Stimulated activated CD8-positive, alpha-beta memory T cell treated with anti-CD3 and anti-CD28 coated beads, Interleukin-12 subunit alpha, Interleukin-12 subunit beta, amount 100 ng/mL, for 4 hours (primary cell): Measurements from ENCODE around the gene TMEM53.

Experiments
- DNase-seq: peaks from one replicate; pipeline ENCODE4 v3.0.0-alpha.2; 2020; ENCODE audit warnings: low read depth

Gene TMEM53

DNA sequence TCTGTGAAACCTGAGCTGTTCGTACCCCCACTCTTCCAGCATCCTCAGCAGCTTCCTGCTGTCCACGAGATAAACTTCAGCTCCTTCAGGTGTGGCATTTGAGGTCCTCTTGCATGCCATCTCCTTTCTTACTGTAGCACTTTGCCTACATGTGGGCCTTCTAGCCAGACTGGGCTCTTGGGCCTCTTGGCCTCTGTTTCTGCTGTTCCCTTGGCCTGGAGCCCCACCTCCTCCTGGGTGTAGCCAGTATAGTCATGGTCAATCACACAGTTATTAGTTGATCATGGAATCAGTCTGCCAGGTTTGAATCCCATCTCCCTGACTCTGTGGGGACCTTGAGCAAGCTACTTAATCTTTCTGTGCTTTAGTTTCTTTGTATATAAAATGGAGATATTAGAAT is 26.4 kb downstream of the TMEM53 start:
- no peak for DNase-seq

DNA sequence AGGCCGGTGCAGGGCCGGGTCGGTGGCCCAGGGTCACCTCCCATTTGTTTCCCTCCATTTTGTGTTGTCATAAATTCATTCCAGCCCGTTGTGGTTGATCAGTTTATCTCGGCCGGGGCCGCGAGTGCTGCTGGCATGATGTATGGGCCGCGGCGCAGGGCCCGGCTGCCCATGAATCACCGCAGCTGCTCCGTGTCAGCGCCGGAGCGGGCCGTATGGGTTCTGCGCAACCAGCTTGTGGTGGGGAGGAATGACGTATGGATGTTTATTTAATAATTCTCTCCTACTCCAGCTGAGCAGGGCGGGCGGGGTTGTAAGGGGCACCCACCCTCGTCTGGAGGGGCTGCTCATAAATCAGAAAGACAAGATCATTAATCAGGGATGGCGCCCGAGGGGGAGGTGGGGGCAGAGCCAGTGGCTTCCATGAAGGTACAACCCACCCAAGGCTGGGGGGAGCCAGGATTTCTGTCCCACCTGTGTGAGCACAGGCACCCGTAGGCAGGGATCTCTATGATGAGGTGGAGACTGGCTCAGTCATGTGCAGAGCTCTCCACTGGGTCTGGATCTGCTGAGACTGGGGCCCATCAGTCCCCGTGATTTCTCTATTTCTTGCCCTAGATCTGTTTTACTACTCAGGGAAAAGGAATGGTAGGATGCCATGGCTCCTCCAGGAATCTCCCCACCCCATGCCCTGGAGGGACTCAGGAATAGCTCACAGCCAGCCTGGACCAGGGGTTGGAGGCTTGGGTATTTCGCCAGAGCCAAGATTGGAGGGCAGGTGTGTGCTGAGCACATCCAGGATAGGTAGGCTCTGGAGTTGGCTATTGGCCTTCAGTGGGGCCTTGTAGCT is 27.8 kb downstream of the TMEM53 start:
- DNase-seq = no peak

DNA sequence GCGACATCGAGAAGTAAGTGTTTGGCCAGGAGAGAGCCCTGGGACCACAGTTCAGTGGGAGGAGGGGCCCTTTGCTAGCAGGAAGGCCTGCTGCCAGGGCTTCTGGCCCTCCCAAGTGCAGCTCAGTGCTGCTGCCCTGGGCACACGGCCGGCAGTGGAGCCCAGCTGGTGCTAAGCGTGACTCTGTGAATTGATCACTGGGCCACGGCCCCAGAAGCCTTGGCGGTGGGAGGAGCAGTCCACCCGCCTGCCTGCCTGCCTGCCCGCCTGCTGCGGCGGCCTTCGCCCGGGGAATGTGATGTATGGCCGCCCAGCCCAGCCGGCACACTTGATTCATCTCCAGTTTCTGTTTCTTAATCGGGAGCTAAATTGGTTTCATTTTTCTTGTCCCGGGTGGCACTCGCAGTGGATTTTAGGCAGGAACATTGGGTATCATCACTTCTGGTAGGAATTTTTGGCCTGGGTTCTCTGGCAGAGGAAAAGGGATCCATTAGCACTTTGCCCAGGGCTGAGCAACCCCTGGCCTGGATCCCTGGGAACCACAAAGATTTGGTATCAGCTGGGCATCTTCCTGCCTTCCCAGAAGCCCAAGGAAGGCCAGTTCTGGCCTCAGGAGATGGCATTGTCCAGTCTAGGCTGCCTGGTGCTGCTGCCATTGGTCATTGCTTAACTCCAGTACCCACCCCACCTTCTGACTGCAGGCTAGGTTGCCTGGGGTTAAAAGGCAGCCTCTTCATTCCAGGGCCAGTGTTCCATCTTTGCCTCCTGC is 28.6 kb downstream of the TMEM53 start:
- DNase-seq = no peak

DNA sequence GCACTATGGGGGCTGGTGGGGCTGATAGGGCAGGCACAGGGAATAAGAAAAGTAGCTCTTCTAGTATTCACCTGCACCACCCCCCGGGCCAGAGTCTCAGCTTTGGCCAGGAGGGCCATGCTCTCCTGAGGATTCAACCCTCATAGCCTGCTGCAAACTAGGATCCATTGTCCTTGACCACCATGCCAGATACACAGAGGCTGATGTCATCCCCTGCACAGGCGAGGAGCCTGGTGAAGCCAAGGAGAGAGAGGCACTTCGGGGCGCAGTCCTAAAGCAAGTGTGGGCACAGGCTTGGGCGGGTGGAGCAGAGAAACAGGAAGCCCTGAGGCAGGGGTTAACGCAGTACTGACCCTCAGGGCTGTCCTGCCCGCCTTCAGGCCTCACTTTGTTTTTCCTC is 29.5 kb downstream of the TMEM53 start:
- DNase-seq = no peak

DNA sequence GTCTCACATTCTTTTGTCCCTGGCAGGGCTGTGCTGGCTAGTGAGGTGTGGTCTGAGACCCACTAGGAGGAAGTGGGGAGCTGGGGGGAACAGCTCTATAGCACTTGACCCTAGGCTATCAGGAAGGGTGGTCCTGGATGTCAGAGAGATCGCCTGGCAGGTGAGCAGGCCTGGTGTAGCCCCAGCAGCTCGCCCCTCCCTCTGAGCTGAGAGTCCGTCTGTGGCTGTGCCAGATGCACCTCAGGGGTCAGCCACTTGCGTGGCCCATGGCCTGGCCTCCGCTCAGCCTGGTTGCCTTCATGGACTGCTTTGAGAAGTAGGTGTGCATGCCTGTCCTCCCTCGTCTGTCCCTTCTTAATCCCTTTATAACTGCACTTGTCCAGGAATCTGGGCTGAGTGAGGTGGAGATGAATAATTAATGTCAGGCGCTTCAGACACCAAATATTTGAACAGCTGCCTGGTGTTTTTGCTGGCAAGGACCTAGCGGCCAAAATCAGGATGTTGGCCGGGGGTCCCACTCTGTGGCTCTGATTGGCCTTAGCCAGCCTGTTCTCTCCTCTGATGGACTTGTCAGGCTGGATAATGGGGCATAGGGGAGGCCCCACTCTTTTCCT is 30.5 kb downstream of the TMEM53 start:
- DNase-seq = no peak

DNA sequence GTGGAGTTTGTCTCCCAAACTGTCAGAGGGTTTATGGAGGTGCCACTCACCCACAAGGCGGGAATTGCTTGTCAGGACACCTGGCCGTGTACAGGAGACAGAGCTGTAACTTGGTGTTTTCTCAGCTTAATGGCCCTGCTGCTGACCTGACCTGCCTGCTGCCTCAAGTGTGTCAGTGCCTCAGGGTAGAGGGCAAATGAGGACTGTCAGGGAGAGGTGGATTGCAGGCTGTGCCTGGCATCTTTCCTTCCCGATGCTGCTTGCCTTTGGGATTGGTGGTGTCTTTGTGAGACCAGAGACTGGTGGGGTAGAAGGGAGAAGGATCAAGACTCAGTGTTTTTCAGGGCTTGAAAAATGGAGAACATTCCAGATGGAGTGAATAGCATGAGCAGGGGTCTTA is 31.4 kb downstream of the TMEM53 start:
- no peak for DNase-seq

DNA sequence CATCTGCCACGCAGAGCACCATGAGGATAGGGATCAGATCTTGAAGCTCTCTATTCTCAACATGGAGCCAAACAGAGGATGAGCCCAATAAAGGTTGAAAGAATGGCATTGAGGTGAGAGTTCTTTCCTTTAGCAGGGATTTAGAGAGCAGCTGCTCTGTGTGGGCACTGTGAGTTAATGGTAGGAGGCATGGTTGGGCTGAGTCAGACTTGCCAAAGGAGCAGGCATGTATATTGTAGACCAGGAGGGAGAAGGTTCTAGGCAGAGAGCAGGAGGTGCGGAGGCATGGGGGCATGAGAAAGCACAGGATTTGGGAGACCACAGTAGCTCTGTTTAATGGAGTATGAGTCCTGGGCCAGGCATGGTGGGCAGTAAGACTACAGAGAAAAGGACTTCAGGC is 32.0 kb downstream of the TMEM53 start:
- no peak for DNase-seq

DNA sequence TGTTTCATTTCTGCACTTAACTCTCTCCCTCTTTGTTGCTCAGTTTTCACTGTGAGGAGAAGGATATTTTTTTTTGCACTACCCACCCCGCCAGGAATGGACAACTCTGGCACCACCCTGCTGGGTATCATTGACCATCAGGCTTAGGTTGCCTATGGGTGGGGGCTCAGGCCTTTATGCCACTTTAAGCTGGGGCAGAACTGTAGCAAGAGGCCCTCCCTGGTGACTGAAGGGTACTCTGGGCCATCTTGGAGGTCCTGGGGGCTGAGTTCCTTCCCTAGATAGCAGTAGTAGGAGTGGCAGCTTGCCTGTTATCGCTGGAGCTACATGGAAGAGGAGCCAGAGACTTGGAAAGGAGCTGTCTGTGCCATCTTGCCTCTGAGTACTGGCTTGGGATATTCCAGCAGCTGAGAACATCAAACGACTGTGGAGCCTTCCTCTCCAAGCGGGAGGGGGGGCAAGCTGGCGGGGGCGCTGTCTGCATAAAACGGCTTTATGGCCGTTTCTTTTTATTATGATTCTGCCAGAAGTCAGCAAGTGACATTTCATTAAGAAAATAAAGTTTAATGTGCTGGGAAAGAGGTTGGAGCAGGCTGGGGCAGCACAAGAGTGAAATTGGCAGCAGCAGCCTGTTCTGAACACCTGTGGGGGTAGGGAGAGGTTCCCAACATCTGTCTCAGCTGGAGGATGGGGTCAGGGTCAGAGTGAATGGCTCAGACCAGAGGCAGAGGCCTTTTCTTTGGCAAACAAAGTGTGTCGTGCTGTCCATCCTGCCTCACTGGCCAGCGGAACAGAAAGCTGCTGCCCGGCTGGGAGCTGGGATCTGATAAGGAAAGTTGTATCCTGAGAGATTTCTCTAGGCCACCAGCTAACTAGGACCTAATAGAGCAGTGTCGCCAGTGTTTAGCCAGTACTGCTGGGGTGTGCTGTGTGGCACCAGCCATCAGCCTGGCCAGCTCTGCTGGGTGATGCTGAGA is 32.9 kb downstream of the TMEM53 start:
- DNase-seq = no peak

DNA sequence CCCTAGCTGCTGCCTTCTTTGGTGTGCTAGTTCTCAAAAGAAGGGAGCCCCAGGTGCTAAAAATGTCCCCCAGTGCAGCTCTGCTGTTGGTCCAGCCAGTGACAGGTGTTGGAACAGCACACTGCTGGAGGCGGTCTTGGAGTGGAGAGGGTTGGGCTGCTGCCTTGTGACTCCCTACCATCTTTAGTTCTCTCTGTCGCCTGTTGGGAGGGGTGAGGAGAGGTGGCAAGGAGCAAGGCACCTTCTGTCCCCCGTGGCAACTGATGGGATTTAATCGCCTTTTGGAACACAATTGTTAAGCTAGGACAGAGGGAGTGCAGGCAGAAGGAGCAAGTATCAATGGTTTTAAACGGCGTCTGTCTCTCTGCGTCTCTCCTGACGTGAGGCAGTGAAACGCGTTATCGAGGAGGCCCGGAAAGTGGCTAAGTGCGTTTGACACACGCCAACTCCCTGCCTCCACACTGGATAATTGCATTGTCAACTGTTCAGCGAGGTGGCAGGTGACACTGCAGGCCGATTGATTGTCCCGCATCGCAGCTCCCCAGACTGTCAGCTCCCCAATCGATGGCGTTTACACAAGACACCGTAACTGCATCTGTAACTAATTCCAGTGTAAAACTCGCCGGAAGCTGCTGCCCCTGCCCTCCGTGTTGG is 34.0 kb downstream of the TMEM53 start:
- DNase-seq = no peak

DNA sequence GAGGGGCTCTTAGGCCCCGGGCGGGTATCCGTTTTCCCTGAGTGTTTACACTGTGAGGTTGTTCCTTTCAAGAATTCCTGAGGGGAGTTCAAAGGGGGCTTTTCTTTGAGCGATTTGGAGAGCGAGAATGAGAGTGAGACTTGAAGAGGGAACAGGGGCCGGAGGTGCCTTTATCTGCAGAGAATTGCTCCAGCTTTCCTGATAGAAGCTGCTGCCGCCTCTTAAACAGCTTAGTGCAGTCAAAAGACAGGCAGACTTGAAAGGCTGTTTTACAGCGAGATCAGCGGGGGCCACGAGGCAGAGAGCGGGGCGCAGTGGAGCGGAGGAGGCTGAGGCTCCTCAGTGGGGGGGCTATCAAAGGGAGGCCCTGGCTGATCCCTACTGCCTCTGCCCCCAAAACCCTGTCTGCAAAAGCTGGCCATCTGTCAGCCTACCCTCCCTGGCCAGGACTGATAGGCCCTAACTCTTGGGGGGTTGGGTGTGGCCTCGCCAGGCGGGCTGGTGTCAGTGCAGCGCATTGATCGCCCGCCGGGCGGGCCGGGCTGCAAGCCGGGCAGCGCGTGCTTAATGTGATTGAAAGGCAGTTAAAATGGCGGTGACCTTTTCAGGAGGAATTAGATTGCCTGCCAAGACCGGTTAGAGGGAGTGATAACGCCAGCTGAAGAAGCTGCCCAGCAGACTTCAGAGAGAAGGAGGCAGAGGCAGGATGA is 36.4 kb downstream of the TMEM53 start:
- DNase-seq = no peak

DNA sequence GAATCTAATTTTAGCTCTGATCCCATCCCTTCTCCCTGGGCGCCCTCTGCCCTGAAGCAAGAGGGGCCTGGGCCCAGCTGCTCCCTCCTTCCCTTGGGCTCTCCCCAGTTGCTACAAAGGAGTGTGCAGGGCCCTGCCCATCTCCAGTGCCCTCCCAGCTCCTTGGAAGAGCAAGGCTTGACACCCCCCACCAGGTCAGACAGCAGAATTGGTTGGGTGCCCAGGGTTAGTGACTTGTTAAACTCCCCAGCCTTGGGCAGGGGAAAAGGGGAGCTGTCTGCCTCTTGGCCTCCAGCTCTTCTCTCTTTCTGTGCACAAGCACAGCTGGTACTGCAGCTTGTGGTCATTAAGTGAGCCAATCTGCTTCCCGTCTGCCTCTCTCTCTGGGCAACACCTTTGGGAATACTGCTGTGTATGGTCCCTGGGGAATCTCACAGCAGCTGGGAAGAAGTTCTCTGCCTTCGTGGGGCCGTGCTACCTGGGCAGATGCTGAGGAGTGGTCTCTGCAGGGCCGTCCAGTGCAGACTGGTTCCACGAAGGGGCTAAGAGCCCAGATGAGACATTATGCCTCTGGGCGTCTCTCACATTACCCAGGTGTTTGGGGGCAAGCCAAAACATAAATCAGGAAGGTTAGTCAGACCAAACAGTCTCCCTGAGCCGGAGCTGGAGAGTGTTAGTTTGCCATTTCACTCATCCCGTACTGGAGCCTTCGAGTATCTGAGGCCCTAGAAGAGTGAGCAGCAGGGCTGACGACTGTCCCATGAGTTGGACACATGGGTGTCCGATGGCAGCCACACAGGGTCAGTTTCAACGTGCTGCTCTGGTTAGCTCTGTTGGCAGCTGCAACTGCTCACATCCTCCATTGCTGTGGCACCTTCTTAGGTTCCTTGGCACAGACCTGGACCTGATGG is 37.3 kb downstream of the TMEM53 start:
- no peak for DNase-seq

DNA sequence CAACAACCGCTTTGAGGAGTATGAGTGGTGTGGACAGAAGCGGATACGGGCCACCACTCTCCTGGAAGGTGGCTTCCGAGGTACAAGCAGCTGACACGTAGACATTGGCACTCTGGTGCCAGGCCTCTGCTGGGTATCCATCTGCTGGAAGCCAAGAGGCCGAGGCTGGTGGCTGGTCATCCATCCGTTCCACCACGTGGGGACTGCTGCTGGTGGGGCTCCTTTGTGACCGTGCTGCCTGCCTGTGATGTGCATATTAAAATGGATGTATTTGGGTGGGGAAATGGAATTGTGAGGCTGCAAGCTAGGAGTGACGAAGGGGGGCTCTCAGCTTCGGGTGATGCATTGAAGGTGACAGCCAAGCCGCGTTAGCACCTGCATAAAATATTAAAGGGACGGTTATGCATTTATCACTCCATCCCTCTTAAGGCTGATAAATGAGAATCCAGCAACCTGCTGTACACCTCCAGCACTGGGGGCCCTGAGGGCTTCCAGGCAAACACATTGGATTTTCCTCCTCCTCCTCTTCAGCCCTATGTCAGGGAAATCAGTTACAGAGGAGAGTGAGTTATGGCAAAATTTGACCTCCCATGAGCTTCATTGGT is 38.1 kb downstream of the TMEM53 start:
- DNase-seq = no peak

DNA sequence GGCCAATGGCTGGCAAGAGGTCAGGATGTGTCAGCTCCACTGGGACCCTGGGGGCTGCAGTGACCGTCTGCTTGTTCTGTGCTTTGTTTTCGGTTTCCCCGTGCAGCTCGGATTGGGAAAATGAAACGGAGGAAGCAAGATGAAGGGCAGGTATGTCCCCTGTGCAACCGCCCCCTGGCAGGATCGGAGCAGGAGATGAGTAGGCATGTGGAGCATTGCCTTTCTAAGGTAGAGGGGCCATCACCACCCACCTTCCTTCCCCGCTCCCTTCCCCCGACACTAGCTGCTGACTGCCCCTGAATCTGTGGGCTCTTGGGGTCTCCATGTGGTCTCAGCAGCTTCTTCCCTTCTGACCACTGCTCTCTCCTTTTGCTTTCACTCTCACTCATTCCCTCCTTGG is 38.8 kb downstream of the TMEM53 start:
- no peak for DNase-seq

DNA sequence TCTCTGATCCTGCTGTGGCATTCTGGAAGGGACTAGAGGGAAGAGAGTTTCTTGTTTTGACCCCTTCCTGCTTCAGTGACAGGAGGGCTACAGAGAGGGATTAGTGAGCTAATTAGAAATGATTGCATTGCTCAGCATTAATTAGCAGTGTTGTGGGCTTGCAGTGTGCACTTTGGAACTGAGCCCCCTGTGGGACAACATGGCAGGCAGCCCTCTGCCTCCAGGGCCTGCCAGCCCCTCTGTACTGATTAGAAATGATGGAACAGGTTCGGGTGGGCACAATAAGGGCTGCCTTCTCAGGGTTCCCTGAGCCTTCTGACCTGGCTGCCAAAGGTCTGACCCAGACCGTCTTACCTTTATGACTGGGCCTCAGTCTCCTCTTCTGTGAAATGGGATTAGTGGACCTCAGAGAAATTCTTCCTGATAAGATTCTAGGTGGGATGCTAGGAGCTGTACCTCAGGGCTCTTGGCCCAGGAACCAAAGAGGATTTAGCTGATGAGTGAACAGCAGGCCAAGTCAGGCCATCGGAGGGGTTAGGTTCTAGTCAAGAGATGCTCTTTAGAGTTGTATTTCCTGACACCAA is 39.6 kb downstream of the TMEM53 start:
- DNase-seq = no peak

DNA sequence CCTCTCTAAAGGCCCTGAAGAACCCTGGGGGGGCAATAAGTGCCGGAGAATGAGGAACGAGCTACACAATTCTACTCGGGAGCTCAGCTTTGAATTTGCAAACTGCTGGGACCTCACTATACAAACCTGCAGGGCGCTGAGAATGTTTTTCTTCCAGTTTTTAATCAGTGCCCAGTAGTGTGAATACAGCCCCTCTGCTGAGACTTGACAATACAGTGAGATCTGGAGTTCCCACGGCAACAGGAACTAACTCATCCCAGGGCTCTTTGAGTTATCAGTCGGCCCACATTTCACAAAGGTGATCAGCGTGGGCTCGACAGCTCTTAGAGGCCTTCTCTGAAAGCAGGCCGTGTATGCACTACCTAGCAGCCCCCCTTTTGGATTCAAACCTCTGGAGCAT is 41.7 kb downstream of the TMEM53 start:
- no peak for DNase-seq

DNA sequence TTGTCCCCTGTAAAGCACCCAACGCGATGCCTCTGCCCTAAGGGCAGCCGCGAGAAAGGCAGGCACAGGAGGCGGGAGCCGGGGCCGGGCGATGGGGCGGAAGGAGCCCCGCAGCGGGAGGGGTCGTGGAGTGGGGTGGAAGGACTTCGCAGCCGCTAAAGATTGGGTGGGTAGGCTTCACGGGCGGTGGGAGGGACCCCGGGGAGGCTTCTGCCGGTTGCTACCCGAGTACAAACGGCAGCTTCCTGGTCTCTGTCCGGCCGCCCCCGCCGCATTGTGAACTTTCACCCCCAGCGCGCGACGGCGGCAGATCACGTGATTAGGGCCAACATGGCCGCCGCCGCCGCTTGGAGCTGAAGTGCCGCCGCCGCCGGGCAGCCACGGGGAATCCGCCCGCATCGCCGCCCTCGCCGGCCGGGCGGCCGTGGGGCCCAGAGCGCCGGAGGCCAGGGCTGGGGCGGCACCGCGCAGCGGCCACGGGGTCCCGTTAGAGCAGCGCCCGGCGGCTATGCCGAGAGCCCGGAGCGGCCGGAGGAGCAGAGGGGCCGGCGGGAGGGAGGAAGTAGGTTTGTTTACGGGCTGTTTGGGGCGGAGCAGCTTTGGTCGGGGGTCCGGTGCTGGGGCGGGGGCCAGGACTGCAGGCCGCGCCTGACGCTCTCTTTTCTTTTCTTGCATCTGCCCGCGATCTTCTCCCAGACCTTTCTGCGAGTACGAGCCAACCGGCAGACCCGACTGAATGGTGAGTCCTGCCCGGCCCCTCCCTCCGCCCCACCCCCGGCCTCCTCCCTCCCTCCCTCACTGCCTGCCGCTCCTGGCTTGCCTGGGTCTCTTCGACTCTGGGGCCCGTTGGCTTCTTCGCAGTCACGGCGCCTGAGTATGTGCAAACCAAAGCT is 42.4 kb downstream of the TMEM53 start:
- DNase-seq = peak; percentile 85

DNA sequence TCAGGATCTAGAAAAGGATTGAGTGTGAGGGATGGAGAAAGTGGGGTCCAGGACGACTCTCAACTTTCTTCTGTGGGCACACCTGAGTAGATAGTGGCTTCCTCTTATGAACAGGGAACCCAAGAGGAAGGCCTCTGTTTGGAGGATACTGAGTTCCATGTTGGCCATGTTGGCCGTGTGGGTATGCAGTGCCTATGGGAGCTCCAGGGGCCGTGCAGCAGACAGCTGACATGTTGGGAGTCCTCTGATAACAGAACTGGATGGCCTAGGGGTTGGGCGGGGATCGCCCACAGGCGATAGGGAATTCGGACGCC is 43.0 kb downstream of the TMEM53 start:
- DNase-seq = no peak

DNA sequence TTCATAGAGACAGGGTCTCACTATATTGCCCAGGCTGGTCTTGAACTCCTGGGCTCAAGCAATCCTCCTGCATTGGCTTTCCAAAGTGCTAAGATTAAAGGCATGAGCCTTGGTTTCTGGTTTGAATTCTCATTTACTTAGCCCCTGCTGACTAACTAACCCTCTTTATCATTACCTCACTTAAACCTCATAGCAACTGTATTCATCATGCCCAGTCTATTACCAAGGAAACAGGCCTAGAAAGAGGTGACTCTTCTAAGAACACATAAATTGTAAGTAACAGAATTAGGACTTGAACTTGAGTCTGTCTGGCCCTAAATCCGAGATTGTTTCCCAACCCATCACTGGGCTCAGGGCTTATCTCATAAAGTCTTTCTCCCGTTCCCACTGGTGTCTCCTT is 44.2 kb downstream of the TMEM53 start:
- no peak for DNase-seq
